GM18508 (cell line): ENCODE results near the gene GRAMD4.
"Not testable (repeated sequence)": the region's sequence is repeated elsewhere in the genome, so short reads cannot be mapped to it uniquely, and the experiment has no call there.

Experiments used
- ATAC-seq: cut with Tn5 transposase; IDR thresholded peaks from one replicate; pipeline ENCODE4 v1.9.1; 2021; ENCODE audit warnings: moderate number of reproducible peaks; ENCODE audit not compliant: insufficient read depth, unreplicated experiment

GRAMD4 gene

DNA sequence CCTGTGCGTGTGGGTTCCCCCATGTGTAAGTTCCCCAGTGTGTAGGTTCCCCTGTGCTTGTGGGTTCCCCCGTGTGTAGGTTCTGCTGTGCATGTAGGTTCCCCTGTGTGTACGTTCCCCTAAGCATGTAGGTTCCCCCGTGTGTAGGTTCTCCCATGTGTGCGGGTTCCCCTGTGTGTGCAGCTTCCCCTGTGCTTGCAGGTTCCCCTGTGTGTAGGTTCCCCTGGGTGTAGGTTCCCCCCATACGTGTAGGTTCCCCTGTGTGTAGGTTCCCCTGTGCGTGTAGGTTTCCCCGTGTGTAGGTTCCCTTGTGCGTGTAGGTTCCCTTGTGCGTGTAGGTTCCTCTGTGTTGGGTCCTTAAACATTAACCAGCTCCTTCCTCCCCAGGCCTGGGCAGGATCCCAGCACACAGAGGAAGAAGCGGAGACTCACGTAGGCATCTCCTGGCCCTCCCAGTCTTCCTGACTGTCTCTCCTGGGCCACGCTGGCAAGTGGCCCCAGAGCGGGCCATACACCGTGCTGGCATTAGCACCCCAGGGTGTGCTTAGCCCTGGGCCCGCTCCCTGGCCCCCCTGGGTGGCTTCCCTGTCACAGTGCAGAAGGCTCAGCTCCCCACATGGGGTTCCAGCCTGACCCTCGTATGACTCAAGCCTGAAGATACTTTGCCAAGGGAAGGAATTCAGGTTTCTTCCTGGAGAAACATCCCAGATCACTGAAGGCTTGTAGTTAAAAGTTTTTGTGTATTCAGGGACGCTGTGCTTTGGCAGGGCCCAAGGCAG lies 2.8 kb upstream of the GRAMD4 start:
- no peak for ATAC-seq

DNA sequence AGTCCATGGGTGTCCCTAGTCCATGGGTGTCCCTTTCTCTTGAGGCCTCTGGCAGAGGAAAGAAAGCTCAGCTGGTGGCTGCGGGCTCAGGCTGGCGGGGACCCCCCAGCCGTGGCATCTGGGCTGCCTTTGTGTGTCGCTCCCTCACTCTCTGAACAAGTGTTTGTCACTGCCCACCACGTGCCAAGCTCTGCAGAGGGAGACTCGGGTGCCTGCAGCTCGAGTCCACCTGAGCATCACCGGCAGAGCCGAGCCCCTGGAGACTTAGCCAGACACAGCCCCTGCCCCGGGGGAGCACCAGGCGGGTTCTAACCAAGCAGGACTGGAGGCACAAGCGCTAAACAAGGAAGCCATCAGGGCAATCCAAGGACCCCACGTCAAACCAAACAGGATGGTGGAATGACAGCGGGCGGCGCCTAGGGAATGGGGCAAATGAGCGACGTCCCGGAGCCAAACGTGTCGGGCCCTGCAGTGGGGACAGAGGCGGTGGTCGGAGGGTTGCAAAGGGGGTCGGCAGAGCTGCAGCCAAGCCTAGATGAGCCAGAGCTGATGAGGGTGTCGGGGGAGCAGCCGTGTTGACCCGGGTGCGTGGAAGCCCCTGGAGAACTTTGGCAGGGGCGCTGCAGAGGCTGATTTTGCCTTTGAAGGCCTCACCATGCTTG lies 2.1 kb upstream of the GRAMD4 start:
- ATAC-seq = no peak

DNA sequence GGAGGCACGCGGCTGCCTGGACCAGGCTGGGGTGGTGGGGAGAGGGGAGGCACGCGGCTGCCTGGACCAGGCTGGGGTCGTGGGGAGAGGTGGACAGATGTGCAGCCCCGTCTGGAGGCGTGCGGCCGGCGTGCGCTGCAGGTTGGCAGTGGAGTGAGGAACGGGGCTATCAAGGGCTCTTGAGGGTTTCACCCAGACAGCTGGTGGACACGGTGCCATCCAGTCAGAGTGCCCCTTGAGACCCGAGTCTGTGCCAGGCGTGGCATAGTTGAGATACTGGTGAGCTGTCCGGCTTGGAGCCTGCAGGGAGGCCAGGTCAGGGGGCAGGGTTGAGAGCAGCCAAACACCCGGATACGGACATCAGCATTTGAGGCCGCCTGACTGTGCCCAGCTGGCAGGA lies 1.5 kb upstream of the GRAMD4 start:
- ATAC-seq = no peak

DNA sequence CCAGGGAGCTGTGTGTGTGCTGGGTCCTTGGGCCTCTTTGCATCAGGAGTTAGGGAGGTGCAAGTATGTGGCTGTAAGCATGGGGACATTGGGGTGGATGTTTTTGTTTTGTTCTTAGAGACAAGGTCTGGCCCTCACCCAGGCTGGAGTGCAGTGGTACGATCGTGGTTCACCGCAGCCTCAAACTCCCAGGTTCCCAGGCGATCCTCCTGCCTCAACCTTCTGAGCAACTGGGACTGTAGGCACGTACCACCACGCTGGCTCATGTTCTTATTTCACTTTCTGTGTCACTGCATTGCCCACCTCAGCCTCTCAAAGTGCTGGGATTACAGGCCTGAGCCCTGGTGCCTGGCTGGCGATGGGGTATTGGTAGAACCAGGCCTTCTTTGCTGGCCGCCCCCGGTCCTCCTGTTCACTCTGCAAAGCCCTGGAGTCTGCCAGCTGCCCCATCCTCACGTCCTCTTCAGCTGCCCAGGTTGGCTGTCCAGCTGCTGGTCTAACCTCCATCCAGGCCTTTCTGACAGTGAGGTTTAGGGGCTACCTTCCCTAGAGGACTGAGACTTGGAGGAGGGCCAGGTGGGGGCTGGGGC lies 851 bp upstream of the GRAMD4 start:
- no peak for ATAC-seq

DNA sequence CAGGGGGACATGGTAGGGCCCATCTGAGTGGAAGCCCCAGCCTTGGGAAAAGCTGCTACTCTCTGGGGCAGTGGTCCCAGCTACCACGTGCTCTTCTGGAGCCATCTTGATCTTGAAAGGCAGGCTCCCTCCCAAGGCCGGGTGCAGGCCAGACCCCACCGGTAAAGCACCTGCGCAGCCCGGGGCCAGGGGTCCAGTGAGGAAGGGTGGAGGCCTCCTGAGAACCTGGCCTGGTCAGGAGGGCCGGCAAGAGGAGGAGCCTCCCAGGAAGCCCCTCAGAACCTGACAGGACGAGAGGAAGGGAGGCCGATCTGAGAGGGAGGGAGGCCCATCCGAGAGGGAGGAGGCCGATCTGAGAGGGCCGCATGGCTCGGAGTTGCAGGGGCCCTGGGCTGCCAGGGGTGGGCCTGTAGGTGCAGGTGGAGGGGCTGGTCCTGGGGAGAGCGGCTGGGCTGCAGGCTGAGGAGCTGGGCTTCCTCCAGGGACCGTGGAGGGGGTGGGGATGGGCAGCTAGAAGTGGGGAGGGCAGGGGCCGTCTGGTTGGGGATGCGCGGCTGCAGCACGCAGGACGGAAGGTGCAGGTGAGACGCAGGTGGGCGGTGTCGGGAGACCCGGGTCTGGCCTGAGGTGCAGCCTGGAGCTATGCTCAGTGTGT lies 529 bp downstream of the GRAMD4 start:
- no peak for ATAC-seq

DNA sequence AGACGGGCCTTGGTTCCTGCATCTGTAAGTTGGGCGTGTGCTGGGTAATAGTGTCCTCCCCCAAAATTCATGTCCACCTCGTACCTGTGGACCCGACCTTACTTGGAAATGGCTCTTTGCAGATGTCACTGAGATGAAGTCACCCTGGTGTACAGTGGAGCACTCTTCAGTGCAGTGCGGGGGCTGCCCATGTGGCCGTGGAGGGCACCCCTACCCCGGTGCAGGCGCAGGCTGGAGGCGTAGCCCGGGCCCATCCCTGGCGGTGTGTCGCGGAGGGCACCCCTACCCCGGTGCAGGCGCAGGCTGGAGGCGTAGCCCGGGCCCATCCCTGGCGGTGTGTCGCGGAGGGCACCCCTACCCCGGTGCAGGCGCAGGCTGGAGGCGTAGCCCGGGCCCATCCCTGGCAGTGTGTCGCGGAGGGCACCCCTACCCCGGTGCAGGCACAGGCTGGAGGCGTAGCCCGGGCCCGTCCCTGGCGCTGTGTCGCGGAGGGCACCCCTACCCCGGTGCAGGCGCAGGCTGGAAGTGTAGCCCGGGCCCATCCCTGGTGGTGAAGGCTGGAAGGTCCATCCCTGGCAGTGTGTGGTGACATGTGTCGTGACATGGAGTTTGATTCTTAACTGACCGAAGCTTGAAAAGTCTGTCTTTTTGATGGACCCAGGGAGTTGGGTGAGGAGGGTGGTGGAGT lies 1.2 kb downstream of the GRAMD4 start:
- ATAC-seq = not testable (repeated sequence)

DNA sequence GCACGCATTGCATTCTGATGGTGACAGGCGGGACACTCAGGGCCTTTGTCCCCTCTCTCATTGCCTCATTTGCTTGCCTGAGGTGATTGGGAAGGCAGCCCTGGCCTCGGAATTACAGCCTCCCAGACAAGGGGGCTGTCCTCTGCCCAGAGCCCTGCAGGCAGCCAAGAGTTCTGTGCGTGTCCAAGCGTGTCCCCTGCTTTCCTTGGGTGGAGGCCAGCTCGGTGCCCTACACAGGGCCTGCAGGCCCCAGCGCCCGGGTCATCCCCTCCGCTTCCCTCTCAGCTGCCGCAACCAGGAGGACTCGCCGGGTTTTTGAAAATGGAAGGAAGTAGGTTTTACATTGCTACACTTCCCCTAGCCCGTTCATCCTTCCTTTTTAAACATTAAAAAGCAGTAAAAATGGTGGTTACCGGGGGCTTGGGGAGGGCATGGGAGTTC lies 1.9 kb downstream of the GRAMD4 start:
- ATAC-seq = no peak

DNA sequence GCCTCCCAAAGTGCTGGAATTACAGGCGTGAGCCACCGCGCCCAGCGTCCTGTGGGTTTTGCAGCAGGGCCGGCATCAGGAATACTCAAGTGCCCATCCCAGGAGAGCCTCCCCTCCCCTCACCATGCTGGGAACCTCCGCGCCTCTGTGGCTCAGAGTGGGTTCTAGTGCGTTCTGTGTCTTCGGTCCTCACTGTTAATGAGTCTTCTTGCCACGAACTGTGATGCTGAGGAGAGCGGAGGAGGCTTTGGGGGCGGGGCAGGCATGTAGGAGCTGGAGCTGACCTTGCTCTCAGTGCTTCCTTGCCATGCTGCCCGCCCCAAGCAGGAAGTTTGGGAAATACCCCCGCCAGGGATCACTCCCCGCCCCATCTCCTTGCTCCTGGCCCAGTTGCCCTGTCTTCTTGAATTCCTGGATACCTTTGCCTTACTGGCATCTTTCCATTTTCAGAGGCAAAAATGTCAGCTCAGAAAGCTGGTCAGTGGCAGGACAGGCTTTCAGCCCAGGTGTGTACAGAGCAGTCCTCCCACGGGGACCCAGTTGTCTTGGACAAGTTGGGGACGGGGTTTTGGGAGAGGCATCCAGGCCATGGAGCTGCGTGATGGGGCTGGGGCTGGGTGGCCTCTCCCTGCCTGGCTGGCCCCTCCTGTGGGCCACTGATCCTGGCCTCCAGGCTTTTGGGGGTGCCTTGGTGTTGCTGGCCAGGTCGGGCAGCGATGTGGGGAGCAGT lies 5.1 kb downstream of the GRAMD4 start:
- ATAC-seq = no peak

DNA sequence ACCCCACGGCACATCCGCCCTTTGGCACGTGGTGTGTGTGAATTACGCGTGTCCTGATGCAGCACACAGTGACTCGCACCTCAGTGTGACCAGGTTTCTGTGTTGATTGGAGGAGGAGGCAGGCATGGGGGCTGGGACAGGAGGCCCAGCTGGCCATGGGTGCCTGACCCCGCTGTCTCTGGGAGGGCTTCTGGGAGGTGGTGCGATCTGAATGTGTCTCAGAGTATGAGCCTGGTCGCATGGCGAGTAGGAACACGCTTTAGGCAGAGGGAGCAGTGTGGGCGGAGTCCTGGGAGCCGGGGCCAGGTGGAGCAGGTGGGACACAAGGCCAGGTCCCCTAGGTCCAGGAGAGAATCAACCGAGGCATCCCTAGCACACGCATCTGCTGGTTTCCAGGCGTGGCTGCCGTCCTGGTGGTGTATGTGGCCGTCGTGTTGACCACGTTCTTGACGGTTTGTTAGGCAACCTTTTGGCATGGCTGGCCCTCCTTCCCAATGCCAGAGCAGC lies 5.7 kb downstream of the GRAMD4 start:
- ATAC-seq = no peak

DNA sequence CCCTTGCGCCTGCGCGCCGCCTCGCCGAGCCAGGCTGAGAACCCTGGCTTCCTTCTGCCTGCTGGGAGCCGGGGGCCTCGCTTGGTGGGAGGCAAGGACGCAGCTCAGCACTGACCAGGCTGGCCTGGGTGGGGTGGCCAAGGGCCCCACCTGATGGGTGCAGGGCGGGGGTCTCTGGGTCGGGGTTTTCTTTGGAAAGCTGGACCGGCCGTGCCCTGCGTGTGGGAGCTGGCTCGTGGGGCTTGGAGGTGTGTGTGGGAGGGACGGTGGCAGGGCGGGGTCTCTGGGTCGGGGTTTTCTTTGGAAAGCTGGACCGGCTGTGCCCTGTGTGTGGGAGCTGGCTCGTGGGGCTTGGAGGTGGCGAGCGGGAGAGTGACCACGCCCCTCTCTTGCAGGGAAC lies 6.2 kb downstream of the GRAMD4 start:
- no peak for ATAC-seq

DNA sequence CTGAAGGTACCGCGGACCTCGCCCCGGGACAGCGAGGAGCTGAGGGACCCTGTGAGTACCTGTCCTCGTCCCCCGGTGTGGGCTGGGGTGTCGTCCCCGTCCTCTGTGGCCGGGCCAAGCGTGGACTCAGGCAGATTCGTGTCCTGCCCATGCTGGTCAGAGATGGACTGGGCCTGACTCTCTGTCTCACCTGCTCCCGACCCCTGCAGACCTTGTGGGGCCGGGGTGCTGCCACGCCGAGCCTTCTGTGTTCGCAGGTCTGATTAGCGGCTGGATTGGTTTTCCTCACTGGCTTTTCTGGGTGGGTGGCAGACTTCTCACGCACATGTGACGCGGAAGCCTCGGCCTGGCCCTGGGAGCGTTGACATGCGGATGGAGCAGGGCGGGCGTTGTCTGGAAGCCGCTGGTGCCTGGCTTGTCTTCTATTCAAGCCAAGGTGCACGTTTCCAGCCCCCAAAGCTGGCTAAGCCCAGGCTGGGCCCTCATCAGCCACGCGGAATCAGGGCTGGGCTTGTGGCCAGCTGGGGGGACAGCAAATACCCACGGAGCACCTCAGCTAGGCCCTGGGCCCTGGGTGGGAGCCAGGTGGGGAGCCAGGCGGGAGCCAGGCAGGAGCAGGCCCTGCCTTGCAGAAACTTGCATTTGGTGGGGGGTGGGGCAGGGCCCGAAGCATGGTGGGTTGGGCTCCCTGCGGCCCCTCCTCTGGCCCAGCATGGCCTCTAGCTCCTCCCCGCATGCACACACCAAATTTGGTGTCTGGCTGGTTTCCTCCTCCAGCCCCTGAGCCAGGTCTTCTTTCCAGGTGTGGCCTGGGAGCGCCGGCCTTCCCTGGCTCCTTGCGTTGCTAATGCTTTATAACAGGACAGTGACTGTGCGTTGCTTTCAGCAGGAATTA lies 7.0 kb downstream of the GRAMD4 start:
- no peak for ATAC-seq

DNA sequence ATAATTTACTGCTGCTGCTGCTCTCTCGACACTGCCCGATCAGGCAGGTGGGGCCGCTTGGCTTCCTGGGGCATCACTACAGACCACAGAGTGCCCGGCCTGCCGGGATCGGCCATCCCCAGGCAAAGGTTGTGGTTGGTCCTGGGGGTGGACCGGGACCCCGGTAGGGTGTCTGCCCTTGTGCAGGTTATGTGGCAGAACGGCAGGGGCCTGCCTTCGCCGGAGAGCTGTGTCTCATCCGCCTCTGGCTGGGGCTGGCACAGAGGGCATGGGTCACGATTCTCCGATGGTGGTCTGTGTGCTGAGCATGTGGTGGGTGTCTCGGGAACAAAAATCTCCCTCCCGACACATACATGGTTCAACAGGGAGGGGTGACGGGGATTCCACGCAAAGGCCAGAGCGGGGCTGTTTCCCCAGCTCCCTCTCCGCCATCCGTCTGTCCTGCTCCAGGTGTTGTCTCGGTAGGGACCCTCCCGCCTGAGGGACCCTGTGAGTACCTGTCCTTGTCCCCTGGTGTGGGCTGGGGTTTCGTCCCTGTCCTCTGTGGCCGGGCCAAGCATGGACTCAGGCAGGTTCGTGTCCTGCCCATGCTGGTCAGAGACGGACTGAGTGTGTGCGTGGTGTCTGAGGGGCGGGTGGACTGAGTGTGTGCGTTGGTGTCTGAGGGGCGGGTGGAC lies 7.8 kb downstream of the GRAMD4 start:
- ATAC-seq = no peak

DNA sequence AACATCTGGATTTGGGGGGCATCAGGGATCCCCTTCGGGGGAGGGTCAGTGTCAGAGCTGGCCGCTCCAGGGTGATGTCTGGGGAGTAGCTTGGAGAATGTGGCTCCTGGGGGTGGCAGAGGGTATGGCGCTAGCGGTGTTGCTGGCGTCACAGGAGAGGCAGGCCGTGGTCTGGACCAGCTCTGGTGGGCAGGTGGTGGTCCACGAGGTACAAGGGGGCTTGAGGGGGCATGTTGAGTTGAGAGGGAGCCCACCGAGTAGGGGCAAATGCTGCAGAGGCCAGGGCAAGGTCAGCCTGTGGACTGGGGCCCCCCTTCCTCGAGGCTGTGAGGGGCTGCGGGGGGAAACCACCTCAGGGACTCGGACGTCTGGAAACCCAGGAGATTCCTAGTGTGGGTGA lies 8.6 kb downstream of the GRAMD4 start:
- no peak for ATAC-seq

DNA sequence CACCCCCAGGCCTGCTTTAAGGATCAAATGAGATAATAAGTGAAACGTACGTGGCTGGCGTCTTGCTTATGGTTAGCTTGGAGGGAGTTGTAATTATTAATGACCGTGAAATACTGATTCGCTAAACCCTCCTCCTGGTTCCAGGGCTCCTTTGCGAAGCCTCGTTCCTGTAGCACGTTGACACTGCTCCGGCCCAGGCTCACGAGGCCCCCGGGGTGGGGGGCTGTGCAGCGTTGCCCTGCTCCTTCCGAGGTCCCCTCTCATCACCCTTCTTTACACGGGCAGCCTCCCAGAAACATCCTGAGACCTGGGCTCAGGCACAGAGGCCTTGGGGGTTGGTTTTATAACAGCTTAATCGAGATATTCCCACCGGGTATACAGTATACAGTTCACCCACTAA lies 9.1 kb downstream of the GRAMD4 start:
- ATAC-seq = no peak

DNA sequence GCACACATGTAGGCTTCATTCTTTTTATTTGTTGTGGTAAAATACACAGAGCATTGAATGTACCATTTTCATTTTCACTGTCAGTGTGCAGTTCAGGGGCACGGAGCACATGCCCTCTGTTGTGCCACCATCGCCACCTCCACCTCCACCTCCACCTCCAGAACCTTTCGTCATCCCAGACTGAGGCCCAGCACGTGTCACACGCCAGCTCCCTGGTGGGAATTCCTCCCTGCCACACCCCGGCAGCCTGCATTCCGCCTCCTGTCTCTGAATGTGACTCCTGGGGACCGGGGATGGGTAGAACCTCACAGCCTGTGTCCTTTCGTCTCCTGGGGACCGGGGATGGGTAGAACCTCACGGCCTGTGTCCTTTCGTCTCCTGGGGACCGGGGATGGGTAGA lies 10.9 kb downstream of the GRAMD4 start:
- ATAC-seq = no peak

DNA sequence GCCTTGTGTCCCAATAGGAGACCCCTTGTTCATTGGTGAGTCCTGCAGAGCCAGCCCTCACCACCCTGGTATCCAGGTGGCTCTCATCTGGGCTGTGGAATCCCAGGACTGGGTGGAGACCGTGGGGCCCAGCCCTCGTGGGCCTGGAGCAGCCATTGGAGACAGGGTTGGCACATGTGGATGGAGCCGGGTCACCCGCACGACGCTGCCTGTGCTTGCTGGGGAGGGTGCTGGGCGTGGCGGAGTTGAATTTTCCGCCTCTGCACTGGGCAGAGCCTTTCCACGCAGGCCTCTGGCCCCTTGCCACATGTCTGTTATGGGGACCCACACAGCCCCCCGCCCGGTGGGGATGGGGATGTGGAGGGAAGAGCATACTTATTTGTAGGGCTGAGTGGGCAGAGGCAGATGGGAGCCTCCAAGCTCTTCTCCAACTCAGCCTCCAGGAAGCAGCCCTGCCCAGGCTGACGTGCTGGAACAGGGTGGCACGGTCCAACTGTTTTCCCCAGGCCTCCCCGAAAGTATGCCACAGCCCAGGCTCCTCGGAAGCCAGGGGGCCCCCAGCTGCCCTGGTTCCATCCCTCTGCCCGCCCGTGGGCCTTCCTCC lies 12.6 kb downstream of the GRAMD4 start:
- no peak for ATAC-seq

DNA sequence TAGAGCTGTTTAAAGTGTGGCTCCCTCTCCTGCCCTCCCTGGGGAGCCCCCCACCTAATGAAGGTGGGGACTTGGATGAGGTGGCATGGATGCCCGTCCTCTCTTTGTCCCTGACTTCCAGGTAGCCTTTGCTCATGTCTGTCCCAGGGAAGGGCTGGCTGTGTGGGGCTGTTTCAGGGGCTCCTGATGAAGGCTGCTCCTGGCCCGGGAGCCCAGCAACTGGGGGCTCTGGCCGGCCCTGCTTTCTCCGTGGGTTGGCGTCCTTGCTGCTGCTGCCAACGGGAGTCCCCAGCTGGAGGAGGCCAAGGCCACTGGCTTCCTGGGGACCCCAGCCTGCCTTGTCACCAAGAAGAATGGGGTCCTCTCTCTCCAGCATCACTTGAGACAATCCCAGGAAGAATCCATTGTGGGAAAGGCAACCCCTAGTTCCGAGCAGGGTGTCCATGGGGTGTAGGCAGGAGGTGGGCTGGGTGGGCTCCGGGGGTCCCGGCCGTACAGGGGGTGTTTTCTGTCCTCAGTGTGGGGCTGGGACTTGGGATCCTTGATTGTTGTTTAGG lies 13.2 kb downstream of the GRAMD4 start:
- ATAC-seq = no peak
